Ovary (tissue), 3 donors: Measurements from ENCODE around the gene TNFRSF11A.

Experiments used
- CTCF ChIP-seq, 3 donors: fragments of 450-650 bp in 2 of 3; fragments of 200-600 bp in 1 of 3; IDR thresholded peaks; one replicate each; pipeline versions ENCODE4 v1.5.1 to v1.8.0; 2016 to 2022; ENCODE audit warnings: antibody characterized with exemption in 3 of 3, mild to moderate bottlenecking in 1 of 3
- POLR2A ChIP-seq: fragments of 450-650 bp; IDR thresholded peaks from one replicate; pipeline ENCODE4 v1.6.1; 2017; ENCODE audit warnings: antibody characterized with exemption, mild to moderate bottlenecking, moderate library complexity
- donor health status: DM: no; HTN: no; CAD: no.

- no peak for TF ChIP-seq CTCF (IDR thresholded peaks at IDR 0.05)
- TF ChIP-seq POLR2A = no peak
Measured at GRCh38 chr18:62365420-62365819, 40.3 kb downstream of the TNFRSF11A start.
